GM19463 (cell line): ENCODE results near the gene THRB.

Experiments
- ATAC-seq: cut with Tn5 transposase; IDR thresholded peaks from one replicate; pipeline ENCODE4 v1.9.1; 2021; ENCODE audit warnings: mild to moderate bottlenecking, moderate library complexity; ENCODE audit not compliant: unreplicated experiment

Gene THRB

GRCh38 chr3:24385012-24385615 is 109.5 kb downstream of the THRB start:
- ATAC-seq: no peak

- no peak for ATAC-seq
These were observed 112.0 kb downstream of the THRB start for GRCh38 chr3:24382647-24383046.

GRCh38 chr3:24379936-24380335 is 114.7 kb downstream of the THRB start:
- ATAC-seq: no peak

- ATAC-seq: no peak
These were observed 116.3 kb downstream of the THRB start for GRCh38 chr3:24378313-24378712.

GRCh38 chr3:24377218-24377993 is 117.2 kb downstream of the THRB start:
- no peak for ATAC-seq

- no peak for ATAC-seq
These were observed 118.7 kb downstream of the THRB start for GRCh38 chr3:24375947-24376384.

GRCh38 chr3:24374801-24375200 is 119.8 kb downstream of the THRB start:
- ATAC-seq: no peak

- no peak for ATAC-seq
These were observed 121.3 kb downstream of the THRB start for GRCh38 chr3:24373198-24373959.

GRCh38 chr3:24372559-24373197 is 122.0 kb downstream of the THRB start:
- no peak for ATAC-seq

- ATAC-seq: no peak
These were observed 124.1 kb downstream of the THRB start for GRCh38 chr3:24370352-24371090.

- ATAC-seq: no peak
These were observed 126.0 kb downstream of the THRB start for GRCh38 chr3:24368605-24369004.

- no peak for ATAC-seq
These were observed 126.9 kb downstream of the THRB start for GRCh38 chr3:24367664-24368264.

- ATAC-seq: no peak
These were observed 127.4 kb downstream of the THRB start for GRCh38 chr3:24367216-24367615.

- no peak for ATAC-seq
These were observed 129.5 kb downstream of the THRB start for GRCh38 chr3:24365168-24365567.

- no peak for ATAC-seq
These were observed 130.3 kb downstream of the THRB start for GRCh38 chr3:24364359-24364758.

GRCh38 chr3:24363242-24363641 is 131.4 kb downstream of the THRB start:
- no peak for ATAC-seq

GRCh38 chr3:24361623-24362022 is 133.0 kb downstream of the THRB start:
- no peak for ATAC-seq

- ATAC-seq: no peak
These were observed 133.7 kb downstream of the THRB start for GRCh38 chr3:24360957-24361356.

GRCh38 chr3:24359645-24360462 is 134.8 kb downstream of the THRB start:
- no peak for ATAC-seq
